Measurements from ENCODE around the gene SNX3.
"Not testable (repeated sequence)": the region's sequence is repeated elsewhere in the genome, so short reads cannot be mapped to it uniquely, and the experiment has no call there.

Gene SNX3

GRCh38 chr6:108260126-108260808, 573 bp downstream of the SNX3 start:
- peak; percentile 3 for DNase-seq

GRCh38 chr6:108254433-108255410, 6.1 kb downstream of the SNX3 start:
- DNase-seq = no peak

- no peak for DNase-seq
Observed at GRCh38 chr6:108253241-108253640, 7.6 kb downstream of the SNX3 start.

GRCh38 chr6:108252055-108252454, 8.8 kb downstream of the SNX3 start:
- no peak for DNase-seq

GRCh38 chr6:108251252-108251651, 9.6 kb downstream of the SNX3 start:
- DNase-seq = no peak

GRCh38 chr6:108250240-108250866, 10.5 kb downstream of the SNX3 start:
- DNase-seq = no peak

- DNase-seq = no peak
Observed at GRCh38 chr6:108247965-108248536, 12.8 kb downstream of the SNX3 start.

- DNase-seq = not testable (repeated sequence)
Observed at GRCh38 chr6:108245095-108245494, 15.7 kb downstream of the SNX3 start.

- DNase-seq = no peak
Observed at GRCh38 chr6:108243836-108244235, 17.0 kb downstream of the SNX3 start.

GRCh38 chr6:108242721-108243120, 18.1 kb downstream of the SNX3 start:
- no peak for DNase-seq

GRCh38 chr6:108242259-108242658, 18.6 kb downstream of the SNX3 start:
- no peak for DNase-seq

GRCh38 chr6:108238322-108238721, 22.5 kb downstream of the SNX3 start:
- DNase-seq = no peak

GRCh38 chr6:108236791-108237190, 24.0 kb downstream of the SNX3 start:
- DNase-seq = no peak

- DNase-seq = no peak
Observed at GRCh38 chr6:108235127-108235526, 25.7 kb downstream of the SNX3 start.

- DNase-seq = no peak
Observed at GRCh38 chr6:108228416-108228815, 32.4 kb downstream of the SNX3 start.

- DNase-seq = no peak
Observed at GRCh38 chr6:108227290-108227689, 33.5 kb downstream of the SNX3 start.

- DNase-seq = no peak
Observed at GRCh38 chr6:108222504-108222903, 38.3 kb downstream of the SNX3 start.

- DNase-seq = no peak
Observed at GRCh38 chr6:108222064-108222463, 38.8 kb downstream of the SNX3 start.

GRCh38 chr6:108211671-108212070, 49.2 kb downstream of the SNX3 start:
- no peak for DNase-seq

GRCh38 chr6:108210556-108210955, 50.3 kb downstream of the SNX3 start:
- DNase-seq = no peak

GRCh38 chr6:108209738-108210137, 51.1 kb downstream of the SNX3 start:
- DNase-seq = no peak

- DNase-seq = no peak
Observed at GRCh38 chr6:108207013-108207412, 53.8 kb downstream of the SNX3 start.

Data from effector CD8-positive, alpha-beta T cell (primary cell).